SK-N-SH (cell line): ENCODE measurements around the gene SLC10A7. TPM values are rescaled to one million over a fixed set of nuclear protein-coding genes. Genes with fewer than 3 reads are reported as not detected.

Experiments
- CTCF ChIA-PET: fragments of 300-600, 350-600 bp; formaldehyde crosslinking; extraction: SDS; loops from one replicate; lab custom pipeline; 2021; lab: Yijun Ruan, JAX
- POLR2A ChIA-PET: fragments of 350-600 bp; sonication (Branson Sonifier 250); formaldehyde crosslinking; extraction: SDS; loops from one replicate; lab custom pipeline; 2020; ENCODE audit warnings: antibody characterized with exemption, inconsistent platforms; lab: Yijun Ruan, JAX
- DNase-seq: peaks from one replicate; pipeline ENCODE4 v3.0.0; 2012
- H2AFZ ChIP-seq: fragments of 200-600 bp; sonication (generic); 2 replicates; pipeline ENCODE4 v1.8.1; 2016; ENCODE audit warnings: antibody characterized with exemption, mild to moderate bottlenecking, low read depth
- H3F3A ChIP-seq: fragments of 200-600 bp; sonication (generic); replicated peaks from 2 replicates; pipeline ENCODE3; 2016; ENCODE audit warnings: antibody characterized with exemption, mild to moderate bottlenecking; ENCODE audit not compliant: insufficient read depth
- H3K27ac ChIP-seq, 2 experiments: fragments of 200-500 bp in 1 of 2; fragments of 200-600 bp in 1 of 2; sonication (Bioruptor generic) in 1 of 2; sonication (generic), shearing (Covaris generic) in 1 of 2; 2 replicates each; pipeline versions ENCODE4 v1.5.1 to v1.6.1; 2014 to 2016; ENCODE audit warnings: low read depth in 2 of 2, inconsistent platforms in 1 of 2, low read length in 1 of 2, mild to moderate bottlenecking in 1 of 2, mixed read lengths in 1 of 2
- H3K27me3 ChIP-seq: fragments of 200-600 bp; sonication (generic), shearing (Covaris generic); 2 replicates; pipeline ENCODE4 v1.6.1; 2016; ENCODE audit warnings: mixed run types; ENCODE audit not compliant: insufficient read depth
- H3K36me3 ChIP-seq, 2 experiments: fragments of 200-500 bp in 1 of 2; fragments of 200-600 bp in 1 of 2; sonication (Bioruptor generic) in 1 of 2; sonication (generic) in 1 of 2; replicated peaks in 1 of 2; 2 replicates each; pipeline versions ENCODE3 to v1.5.1; 2014 to 2016; ENCODE audit warnings: low read length in 1 of 2, mild to moderate bottlenecking in 1 of 2; ENCODE audit not compliant: insufficient read depth in 2 of 2, control insufficient read depth in 1 of 2
- H3K4me1 ChIP-seq, 2 experiments: fragments of 200-500 bp in 1 of 2; fragments of 200-600 bp in 1 of 2; sonication (Bioruptor generic) in 1 of 2; sonication (generic), shearing (Covaris generic) in 1 of 2; 2 replicates each; pipeline versions ENCODE4 v1.5.1 to v1.6.1; 2014 to 2016; ENCODE audit warnings: low read depth in 1 of 2, low read length in 1 of 2, mixed run types in 1 of 2; ENCODE audit not compliant: insufficient read depth in 2 of 2, control insufficient read depth in 1 of 2
- H3K4me2 ChIP-seq: fragments of 200-600 bp; sonication (generic), shearing (Covaris generic); 2 replicates; pipeline ENCODE4 v1.6.1; 2017; ENCODE audit warnings: mixed run types
- H3K4me3 ChIP-seq, 2 experiments: fragments of 200-500 bp in 1 of 2; fragments of 200-600 bp in 1 of 2; sonication (Bioruptor generic) in 1 of 2; sonication (generic), shearing (Covaris generic) in 1 of 2; 2 replicates each; pipeline versions ENCODE4 v1.5.1 to v1.8.1; 2014 to 2016; ENCODE audit warnings: low read depth in 2 of 2, inconsistent platforms in 1 of 2, low read length in 1 of 2, mild to moderate bottlenecking in 1 of 2, mixed read lengths in 1 of 2, moderate library complexity in 1 of 2
- H3K79me2 ChIP-seq: fragments of 200-600 bp; sonication (generic); 2 replicates; pipeline ENCODE4 v1.8.1; 2017; ENCODE audit warnings: mild to moderate bottlenecking; ENCODE audit not compliant: insufficient read depth
- H3K9ac ChIP-seq: fragments of 200-600 bp; sonication (generic); 2 replicates; pipeline ENCODE4 v1.6.1; 2017; ENCODE audit warnings: mixed run types
- H3K9me2 ChIP-seq: fragments of 200-600 bp; sonication (generic); 2 replicates; pipeline ENCODE4 v1.6.1; 2017; ENCODE audit warnings: mixed run types
- H3K9me3 ChIP-seq: fragments of 200-600 bp; sonication (generic); 2 replicates; pipeline ENCODE4 v1.6.1; 2017; ENCODE audit warnings: mixed run types, mild to moderate bottlenecking, moderate library complexity
- H4K20me1 ChIP-seq: fragments of 200-600 bp; sonication (generic); 2 replicates; pipeline ENCODE4 v1.6.1; 2017; ENCODE audit warnings: mild to moderate bottlenecking, mixed run types; ENCODE audit not compliant: insufficient read depth
- CTCF ChIP-seq: fragments of 200-600 bp; sonication (generic); IDR thresholded peaks from 2 replicates; pipeline ENCODE4 v1.6.1; 2017; ENCODE audit warnings: antibody characterized with exemption, mild to moderate bottlenecking, moderate library complexity
- EP300 ChIP-seq, 2 experiments: IDR thresholded peaks; 2 replicates each; pipeline versions ENCODE4 v1.4.0 to v1.6.1; 2012; ENCODE audit warnings: borderline replicate concordance in 1 of 2, low read depth in 1 of 2, low read length in 1 of 2
- FOSL2 ChIP-seq: IDR thresholded peaks from 2 replicates; pipeline ENCODE4 v1.4.0; 2012; ENCODE audit warnings: low read depth, mild to moderate bottlenecking, moderate library complexity, borderline replicate concordance
- FOXM1 ChIP-seq: IDR thresholded peaks from 2 replicates; pipeline ENCODE4 v1.4.0; 2012; ENCODE audit warnings: low read depth, mild to moderate bottlenecking
- GABPA ChIP-seq: IDR thresholded peaks from 2 replicates; pipeline ENCODE4 v1.4.0; 2012; ENCODE audit warnings: low read depth, mild to moderate bottlenecking
- JUND ChIP-seq: IDR thresholded peaks from 2 replicates; pipeline ENCODE4 v1.4.0; 2012
- MEF2A ChIP-seq: IDR thresholded peaks from 2 replicates; pipeline ENCODE4 v1.4.0; 2012; ENCODE audit warnings: low read depth, borderline replicate concordance
- NFIC ChIP-seq: IDR thresholded peaks from 2 replicates; pipeline ENCODE4 v1.4.0; 2012; ENCODE audit warnings: borderline replicate concordance
- PBX3 ChIP-seq: IDR thresholded peaks from 2 replicates; pipeline ENCODE4; 2012
- POLR2AphosphoS5 ChIP-seq: IDR thresholded peaks from 2 replicates; pipeline ENCODE4 v1.6.1; 2012; ENCODE audit warnings: low read depth, low read length
- SIN3A ChIP-seq: IDR thresholded peaks from 2 replicates; pipeline ENCODE4 v1.6.1; 2012; ENCODE audit warnings: low read depth, mild to moderate bottlenecking, low read length, moderate library complexity, borderline replicate concordance
- TEAD4 ChIP-seq: IDR thresholded peaks from 2 replicates; pipeline ENCODE4 v1.4.0; 2012; ENCODE audit warnings: mild to moderate bottlenecking, borderline replicate concordance; ENCODE audit not compliant: insufficient read depth
- USF2 ChIP-seq: fragments of 150-350 bp; IDR thresholded peaks from 2 replicates; pipeline ENCODE4 v1.6.1; 2017; ENCODE audit warnings: antibody characterized with exemption, low read length, low read depth, borderline replicate concordance
- ZBTB33 ChIP-seq: IDR thresholded peaks from 2 replicates; pipeline ENCODE4 v1.4.0; 2012; ENCODE audit warnings: low read depth, borderline replicate concordance
- WGBS: methylation state at CpG from one replicate; pipeline ENCODE4 v1.1.6; 2017; ENCODE audit warnings: low lambda C conversion rate; 5-methylcytosine and 5-hydroxymethylcytosine counted together
- polyA plus RNA-seq, 3 experiments: library from polyadenylated mRNA; depleted of rRNA; stranded (reverse); fragments of >200 nt; gene quantifications; 2 replicates each; pipeline ENCODE4 v1.2.3, GENCODE V29; 2012

SLC10A7 gene
- polyA plus RNA-seq, 1 of the 3 experiments (the other 2 are of a cell fraction), result 3.3 TPM

- Histone ChIP-seq H3K9me2 (no peaks in the 10 kb centered on the region), H3K27me3 (no peaks in the 10 kb centered on the region), H3K9me3 (no peaks in the 10 kb centered on the region), H3K9ac (no peak overlapping the region), H3K36me3 (no peaks in the 10 kb centered on the region), H3K4me2 (no peak overlapping the region), H3K4me3 (no peak overlapping the region), H4K20me1 (no peaks in the 10 kb centered on the region), H3K79me2 (no peaks in the 10 kb centered on the region), H3F3A (peaks cover 23% of the 10 kb centered on the region), H3K27ac (no peak overlapping the region), H2AFZ (no peak overlapping the region), H3K4me1 (peaks cover 15 to 19% of the 10 kb centered on the region in 2 experiments; a peak in 3 of 4 replicates)
- ChIA-PET POLR2A (no interaction called here), CTCF (interaction anchor here (1.2 to 1.8 kb wide), 4 partner anchors 12 to 852 kb away, joined by 3 to 5 read pairs (median 4); no protein-coding TSS in a partner anchor)
- over 99% methylated on average over 12 of the region's 17 CpGs for WGBS
- TF ChIP-seq TEAD4 (no peak), CTCF (no peak), PBX3 (no peak), MEF2A (no peak), USF2 (no peak), GABPA (no peak), ZBTB33 (no peak), FOXM1 (no peak), EP300 (IDR thresholded peaks at IDR 0.05; ENCODE audit: borderline replicate concordance in 1 of 2, low read depth in 1 of 2, low read length in 1 of 2) (no peak), SIN3A (no peak), NFIC (no peak), JUND (no peak), POLR2AphosphoS5 (no peak), FOSL2 (no peak)
- DNase-seq, result no peak
These were observed 277.9 kb downstream of the SLC10A7 start for GRCh38 chr4:146243883-146244277.
